Pancreas (tissue), 10 donors: ENCODE results near the gene CATSPERD. TPM values are rescaled to one million over a fixed set of nuclear protein-coding genes. Genes with fewer than 3 reads are reported as not detected.
A peak's percentile ranks its signal among the peaks of the same experiment; 100 is the strongest.

Experiments
- ATAC-seq, 4 donors: fragments of 200-7000 bp; cut with Tn5 transposase; one replicate each; pipeline versions ENCODE4 v1.8.0 to v1.9.1; 2020; ENCODE audit warnings: mild to moderate bottlenecking in 4 of 4, moderate library complexity in 4 of 4
- DNase-seq, 6 donors: peaks; one replicate each; pipeline ENCODE4 v3.0.0-alpha.2; 2020
- FAIRE-seq: peaks from 2 replicates; lab custom pipeline; 2012; peaks lifted over from hg19 to GRCh38; lab: Jason Lieb, UNC
- H3K27ac ChIP-seq, 4 donors: fragments of 200-600 bp; sonication (generic); 1 replicate in 3 of 4; 2 replicates in 1 of 4; pipeline versions ENCODE4 v1.5.0 to v1.8.0; 2020
- H3K27me3 ChIP-seq, 4 donors: fragments of 200-600 bp; one replicate each; pipeline ENCODE4 v1.8.0; 2021
- H3K36me3 ChIP-seq, 3 donors: fragments of 200-600 bp; sonication (generic) in 1 of 3; one replicate each; pipeline versions ENCODE4 v1.5.0 to v1.8.0; 2020 to 2021
- H3K4me1 ChIP-seq, 3 donors: fragments of 200-600 bp; one replicate each; pipeline ENCODE4 v1.8.0; 2021
- H3K4me3 ChIP-seq, 4 donors: fragments of 200-600 bp; sonication (generic) in 2 of 4; one replicate each; pipeline versions ENCODE4 v1.5.0 to v1.8.0; 2020 to 2021
- H3K9me3 ChIP-seq, 4 donors: fragments of 200-600 bp; one replicate each; pipeline ENCODE4 v1.8.0; 2021
- WGBS, 2 donors: extraction: QIAGEN DNeasy Blood & Tissue Kit; methylation state at CpG; one replicate each; pipeline ENCODE4 v1.1.7; 2013; 5-methylcytosine and 5-hydroxymethylcytosine counted together
- intact Hi-C, 3 donors: fragments of 100-400 bp; cut with DNase I; formaldehyde crosslinking; loops; one replicate each; pipeline versions ENCODE4 v1.11.1 to v1.14.2; 2022
- polyA plus RNA-seq, 2 donors: library from polyadenylated mRNA; stranded (reverse); fragments of 200-250 nt; gene quantifications; one replicate each; pipeline ENCODE4 v1.2.3, GENCODE V29; 2013
- total RNA-seq, 6 donors: library from RNA; stranded (reverse); fragmentation: NEBNext Ultra II Directional in 4 of 6; extraction: Animal tissue kit (Norgen Biotek cat#: 25700) in 4 of 6; gene quantifications; one replicate each; pipeline versions ENCODE4 v1.2.1 to v1.2.4, GENCODE V29; 2021 to 2023
- TF ChIP-seq, protein P1 (sequence below), 4 donors: fragments of 200-600 bp; sonication (generic) in 3 of 4; IDR thresholded peaks; one replicate each; pipeline versions ENCODE4 v1.5.0 to v1.8.0; 2021; ENCODE audit warnings: antibody characterized with exemption in 4 of 4
- donor health status: healthy with polysubstance abuse.
- donor health status: DM: no; HTN: no; CAD: no; lungs with moderate emphysema.
- donor health status: DM: no; HTN: no; CAD: no.
- donor health status: control.
- donor health status: control.
- donor health status: Bipolar disorder and iron deficiency.
- donor health status: DM: yes; HTN: yes; CAD: no.
- donor health status: DM: no; HTN: no; CAD: no.
- donor health status: DM: no; HTN: no; CAD: no.
- donor health status: DM: yes; HTN: yes; CAD: no.

CATSPERD gene
- total and polyA plus RNA-seq, 8 donors = not detected

DNA sequence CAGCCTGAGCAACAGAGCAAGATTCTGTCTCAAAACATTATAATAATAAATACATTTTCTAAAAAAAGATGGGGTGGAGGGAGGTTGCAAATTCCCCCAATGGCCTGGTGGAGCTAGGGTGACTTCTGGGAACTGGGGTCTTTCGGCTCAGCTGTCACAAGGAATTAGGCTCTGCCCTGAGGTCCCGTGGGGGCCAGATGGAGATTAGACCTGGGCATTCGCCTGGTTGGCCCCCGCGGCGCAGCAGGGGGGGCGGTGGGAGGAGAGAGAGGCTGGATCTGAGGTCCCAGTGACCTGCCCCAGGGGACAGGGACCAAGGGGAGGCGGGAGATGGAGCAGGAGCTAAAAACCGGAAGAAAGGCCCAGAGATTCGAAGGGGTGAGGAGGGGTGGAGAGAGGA is 104.3 kb downstream of the CATSPERD start:
- 90 to 91% methylated on average over 9 to 10 of the region's 10 CpGs for WGBS, 2 donors
- intact Hi-C loops = no loop called here
- Histone ChIP-seq H3K4me3 (no peak overlapping the region), H3K36me3 (no peaks in the 10 kb centered on the region), H3K27me3 (no peaks in the 10 kb centered on the region), H3K4me1 (peaks cover 6 to 18% (median 6%) of the 10 kb centered on the region in 3 donors), H3K27ac (no peak overlapping the region), H3K9me3 (no peaks in the 10 kb centered on the region)
- TF ChIP-seq, protein P1, sequence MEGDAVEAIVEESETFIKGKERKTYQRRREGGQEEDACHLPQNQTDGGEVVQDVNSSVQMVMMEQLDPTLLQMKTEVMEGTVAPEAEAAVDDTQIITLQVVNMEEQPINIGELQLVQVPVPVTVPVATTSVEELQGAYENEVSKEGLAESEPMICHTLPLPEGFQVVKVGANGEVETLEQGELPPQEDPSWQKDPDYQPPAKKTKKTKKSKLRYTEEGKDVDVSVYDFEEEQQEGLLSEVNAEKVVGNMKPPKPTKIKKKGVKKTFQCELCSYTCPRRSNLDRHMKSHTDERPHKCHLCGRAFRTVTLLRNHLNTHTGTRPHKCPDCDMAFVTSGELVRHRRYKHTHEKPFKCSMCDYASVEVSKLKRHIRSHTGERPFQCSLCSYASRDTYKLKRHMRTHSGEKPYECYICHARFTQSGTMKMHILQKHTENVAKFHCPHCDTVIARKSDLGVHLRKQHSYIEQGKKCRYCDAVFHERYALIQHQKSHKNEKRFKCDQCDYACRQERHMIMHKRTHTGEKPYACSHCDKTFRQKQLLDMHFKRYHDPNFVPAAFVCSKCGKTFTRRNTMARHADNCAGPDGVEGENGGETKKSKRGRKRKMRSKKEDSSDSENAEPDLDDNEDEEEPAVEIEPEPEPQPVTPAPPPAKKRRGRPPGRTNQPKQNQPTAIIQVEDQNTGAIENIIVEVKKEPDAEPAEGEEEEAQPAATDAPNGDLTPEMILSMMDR (IDR thresholded peaks at IDR 0.05) = no peak
- no peak for ATAC-seq
- no peak for FAIRE-seq
- no peak for DNase-seq

GRCh38 chr19:5825178-5825577 is 104.7 kb downstream of the CATSPERD start:
- H3K36me3 ChIP-seq = no peaks in the 10 kb centered on the region
- FAIRE-seq = no peak
- H3K27me3 ChIP-seq = no peaks in the 10 kb centered on the region
- 96 to 97% methylated on average over 21 of the region's 21 CpGs for WGBS, 2 donors
- DNase-seq = no peak
- no peak overlapping the region for H3K27ac ChIP-seq
- H3K4me1 ChIP-seq = peaks cover 6 to 18% (median 6%) of the 10 kb centered on the region in 3 donors
- no peak overlapping the region for H3K4me3 ChIP-seq
- intact Hi-C loops = no loop called here
- H3K9me3 ChIP-seq = no peaks in the 10 kb centered on the region
- ATAC-seq = no peak
- TF ChIP-seq, protein P1 (IDR thresholded peaks at IDR 0.05) = no peak

DNA sequence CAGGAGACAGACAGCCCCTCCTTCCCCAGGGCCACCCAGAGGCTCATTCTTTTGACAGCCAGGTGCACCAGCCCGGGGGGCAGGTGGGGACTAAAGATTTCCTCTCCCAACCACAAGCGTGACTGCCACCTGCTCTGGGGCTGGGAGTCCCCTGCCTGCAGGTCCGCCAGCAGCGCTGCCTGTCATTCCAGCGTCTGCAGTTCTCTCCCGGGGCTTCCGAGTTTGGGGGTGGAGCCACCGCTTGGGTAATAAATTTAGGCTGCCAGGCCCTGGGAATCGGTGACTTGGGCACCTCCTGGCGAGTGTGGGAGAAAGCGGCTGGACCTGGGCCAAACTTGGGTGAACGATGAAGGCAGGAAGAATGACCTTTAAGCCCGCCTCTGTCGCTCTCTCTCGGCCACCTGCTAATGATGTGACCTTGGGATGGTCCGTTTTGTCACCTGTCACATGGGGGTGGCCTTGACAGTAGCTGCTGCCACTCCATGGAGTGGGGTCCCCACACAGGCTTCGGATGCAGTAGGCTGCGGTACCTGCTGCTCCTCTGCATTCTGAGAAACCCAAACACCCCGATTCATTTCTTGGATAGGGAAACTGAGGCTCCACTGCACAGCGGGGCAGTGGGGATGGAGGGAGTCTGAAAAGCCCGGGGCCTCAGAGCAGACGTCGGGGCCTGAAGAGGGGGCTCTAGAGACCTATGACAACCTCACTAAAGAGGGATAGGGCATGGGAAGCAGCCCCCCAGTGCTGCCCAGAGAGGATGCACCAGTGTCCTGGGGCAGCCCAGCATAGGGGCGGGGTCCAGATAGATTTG is 106.3 kb downstream of the CATSPERD start:
- ATAC-seq (peak; percentile 46 to 71 (median 66)), DNase-seq (peak; percentile 84 to 97 (median 91)), FAIRE-seq (no peak)
- peaks cover 6 to 18% (median 6%) of the 10 kb centered on the region in 3 donors for H3K4me1 ChIP-seq
- TF ChIP-seq, protein P1 (IDR thresholded peaks at IDR 0.05) = no peak
- H3K4me3 ChIP-seq = no peak overlapping the region
- no peaks in the 10 kb centered on the region for H3K36me3 ChIP-seq
- no peaks in the 10 kb centered on the region for H3K9me3 ChIP-seq
- no peaks in the 10 kb centered on the region for H3K27me3 ChIP-seq
- intact Hi-C loops = no loop called here
- 11 to 13% methylated on average over 24 of the region's 24 CpGs for WGBS, 2 donors
- H3K27ac ChIP-seq = peak overlapping the region; percentile 42 to 76 (median 47)

DNA sequence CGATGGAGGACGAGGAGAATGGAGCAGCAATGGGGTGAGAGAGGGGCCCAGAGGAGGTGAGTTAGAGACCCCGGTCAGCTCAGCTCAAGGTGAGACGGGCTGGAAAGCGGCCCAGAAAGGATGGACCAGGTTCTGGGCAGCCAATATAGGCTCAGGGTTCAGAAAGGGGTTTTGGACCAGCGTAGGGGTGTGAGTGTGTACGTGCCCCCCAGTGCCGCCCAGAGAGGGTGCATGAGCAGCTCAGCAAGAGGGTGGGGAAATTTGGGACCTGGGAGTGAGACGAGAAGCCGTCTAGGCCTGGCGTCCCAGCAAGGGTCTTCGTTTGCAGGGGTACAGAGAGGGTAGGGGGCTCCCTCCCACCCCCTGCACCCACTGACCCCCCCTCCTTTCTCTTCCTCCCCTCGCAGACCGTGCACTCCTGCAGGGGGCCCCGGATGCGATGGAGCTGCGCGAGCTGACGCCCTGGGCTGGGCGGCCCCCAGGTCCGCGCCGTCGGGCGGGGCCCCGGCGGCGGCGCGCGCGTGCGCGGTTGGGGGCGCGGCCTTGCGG is 107.0 kb downstream of the CATSPERD start:
- FAIRE-seq (no peak), DNase-seq (peak in 4 of 6 donors; percentile 26 to 68 (median 48)), ATAC-seq (no peak)
- Histone ChIP-seq H3K9me3 (no peaks in the 10 kb centered on the region), H3K4me3 (peak overlapping the region in 2 of 4 donors; percentile 29 to 41), H3K27me3 (no peaks in the 10 kb centered on the region), H3K27ac (peak overlapping the region; percentile 38 to 76 (median 47)), H3K36me3 (no peaks in the 10 kb centered on the region), H3K4me1 (peaks cover 1 to 14% (median 2%) of the 10 kb centered on the region in 3 donors)
- TF ChIP-seq, protein P1 (IDR thresholded peaks at IDR 0.05) = no peak
- WGBS, 2 donors = 25 to 35% methylated on average over 25 to 37 of the region's 37 CpGs
- intact Hi-C loops = no loop called here
